Lung (tissue), 12 donors: ENCODE measurements around the gene PCDHGA1. TPM values are rescaled to one million over a fixed set of nuclear protein-coding genes. Genes with fewer than 3 reads are reported as not detected.
A peak's percentile ranks its signal among the peaks of the same experiment; 100 is the strongest.

Source experiments
- ATAC-seq: fragments of 200-7000 bp; cut with Tn5 transposase; one replicate; pipeline ENCODE4 v1.9.1; 2020; ENCODE audit warnings: moderate number of reproducible peaks; ENCODE audit not compliant: insufficient read depth, low FRiP score
- DNase-seq, 3 donors: peaks; one replicate each; pipeline ENCODE4 v3.0.0-alpha.2; 2013 to 2017
- H3K27ac ChIP-seq, 2 donors: one replicate each; pipeline ENCODE4 v1.5.1; 2013; ENCODE audit warnings: mild to moderate bottlenecking in 2 of 2, moderate library complexity in 2 of 2, control low read depth in 1 of 2, inconsistent platforms in 1 of 2, low read depth in 1 of 2, low read length in 1 of 2
- H3K27me3 ChIP-seq, 3 donors: one replicate each; pipeline ENCODE4 v1.5.1; 2013; ENCODE audit warnings: low read length in 2 of 3; ENCODE audit not compliant: control insufficient read depth in 3 of 3, insufficient read depth in 3 of 3
- H3K36me3 ChIP-seq, 4 donors: one replicate each; pipeline ENCODE4 v1.5.1; 2013; ENCODE audit warnings: low read length in 4 of 4, mild to moderate bottlenecking in 1 of 4, moderate library complexity in 1 of 4; ENCODE audit not compliant: control insufficient read depth in 4 of 4, insufficient read depth in 4 of 4
- H3K4me1 ChIP-seq, 5 donors: one replicate each; pipeline ENCODE4 v1.5.1; 2013; ENCODE audit warnings: low read length in 5 of 5, mild to moderate bottlenecking in 2 of 5, moderate library complexity in 1 of 5; ENCODE audit not compliant: control insufficient read depth in 5 of 5, insufficient read depth in 5 of 5
- H3K4me3 ChIP-seq: one replicate; pipeline ENCODE4 v1.5.1; 2013; ENCODE audit warnings: mild to moderate bottlenecking, control low read depth, moderate library complexity
- H3K9ac ChIP-seq, 2 donors: one replicate each; pipeline ENCODE4 v1.5.1; 2013; ENCODE audit warnings: low read length in 2 of 2, control low read depth in 1 of 2; ENCODE audit not compliant: insufficient read depth in 1 of 2
- H3K9me3 ChIP-seq, 4 donors: one replicate each; pipeline ENCODE4 v1.5.1; 2013; ENCODE audit warnings: low read length in 3 of 4, mild to moderate bottlenecking in 1 of 4, moderate library complexity in 1 of 4; ENCODE audit not compliant: control insufficient read depth in 4 of 4, insufficient read depth in 3 of 4
- WGBS, 2 donors: extraction: QIAGEN DNeasy Blood & Tissue Kit; methylation state at CpG; one replicate each; pipeline ENCODE4 v1.1.7; 2013; 5-methylcytosine and 5-hydroxymethylcytosine counted together
- polyA plus RNA-seq, 2 donors: library from polyadenylated mRNA; stranded (reverse); fragments of 200-250 nt; gene quantifications; one replicate each; pipeline ENCODE4 v1.2.1, GENCODE V29; 2013
- total RNA-seq, 2 donors: library from RNA; depleted of rRNA in 1 of 2; stranded (reverse); fragments of >200 nt in 1 of 2; gene quantifications; one replicate each; pipeline ENCODE4 v1.2.1, GENCODE V29; 2014 to 2021
- TF ChIP-seq, protein P1 (sequence below): IDR thresholded peaks from 2 replicates; pipeline ENCODE4 v1.5.1; 2012; ENCODE audit warnings: mild to moderate bottlenecking; ENCODE audit errors: control extremely low read depth, extremely low read depth
- donor health status: control.
- donor health status: control.
- donor health status: Bipolar disorder and iron deficiency.
- donor health status: healthy.
- donor health status: DM: yes; HTN: yes; CAD: no.

PCDHGA1 gene
- total and polyA plus RNA-seq, 4 donors: 0.15 to 0.71 (median 0.36) TPM

DNA sequence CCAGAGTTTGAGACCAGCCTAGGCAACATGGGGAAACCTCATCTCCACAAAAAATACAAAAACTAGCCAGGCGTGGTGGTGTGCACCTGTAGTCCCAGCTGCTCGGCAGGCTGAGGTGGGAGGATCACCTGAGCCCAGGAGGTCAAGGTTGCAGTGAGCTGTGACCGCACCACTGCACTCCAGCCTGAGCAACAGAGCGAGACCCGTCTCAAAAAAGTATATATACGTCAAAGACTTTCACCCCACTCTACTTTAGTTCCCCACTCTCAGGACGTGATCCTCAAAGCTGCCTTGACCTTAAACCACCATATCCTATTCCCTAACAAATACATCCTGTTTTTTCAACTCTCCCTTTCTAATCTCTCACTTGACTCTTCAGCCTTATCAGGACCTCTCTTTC, 199.6 kb downstream of the PCDHGA1 start:
- Histone ChIP-seq H3K4me3 (no peak overlapping the region), H3K9me3 (no peaks in the 10 kb centered on the region), H3K27ac (peak overlapping the region in 1 of 2 donors; percentile 78), H3K36me3 (peaks cover 0 to 31% (median 12%) of the 10 kb centered on the region in 4 donors), H3K27me3 (no peaks in the 10 kb centered on the region), H3K9ac (peak overlapping the region in 1 of 2 donors; percentile 13), H3K4me1 (peaks cover 0 to 64% (median 25%) of the 10 kb centered on the region in 5 donors)
- TF ChIP-seq, protein P1, sequence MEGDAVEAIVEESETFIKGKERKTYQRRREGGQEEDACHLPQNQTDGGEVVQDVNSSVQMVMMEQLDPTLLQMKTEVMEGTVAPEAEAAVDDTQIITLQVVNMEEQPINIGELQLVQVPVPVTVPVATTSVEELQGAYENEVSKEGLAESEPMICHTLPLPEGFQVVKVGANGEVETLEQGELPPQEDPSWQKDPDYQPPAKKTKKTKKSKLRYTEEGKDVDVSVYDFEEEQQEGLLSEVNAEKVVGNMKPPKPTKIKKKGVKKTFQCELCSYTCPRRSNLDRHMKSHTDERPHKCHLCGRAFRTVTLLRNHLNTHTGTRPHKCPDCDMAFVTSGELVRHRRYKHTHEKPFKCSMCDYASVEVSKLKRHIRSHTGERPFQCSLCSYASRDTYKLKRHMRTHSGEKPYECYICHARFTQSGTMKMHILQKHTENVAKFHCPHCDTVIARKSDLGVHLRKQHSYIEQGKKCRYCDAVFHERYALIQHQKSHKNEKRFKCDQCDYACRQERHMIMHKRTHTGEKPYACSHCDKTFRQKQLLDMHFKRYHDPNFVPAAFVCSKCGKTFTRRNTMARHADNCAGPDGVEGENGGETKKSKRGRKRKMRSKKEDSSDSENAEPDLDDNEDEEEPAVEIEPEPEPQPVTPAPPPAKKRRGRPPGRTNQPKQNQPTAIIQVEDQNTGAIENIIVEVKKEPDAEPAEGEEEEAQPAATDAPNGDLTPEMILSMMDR: no peak
- DNase-seq (no peak), ATAC-seq (no peak)
- WGBS, 2 donors: 85 to 88% methylated on average over 7 of the region's 7 CpGs

DNA sequence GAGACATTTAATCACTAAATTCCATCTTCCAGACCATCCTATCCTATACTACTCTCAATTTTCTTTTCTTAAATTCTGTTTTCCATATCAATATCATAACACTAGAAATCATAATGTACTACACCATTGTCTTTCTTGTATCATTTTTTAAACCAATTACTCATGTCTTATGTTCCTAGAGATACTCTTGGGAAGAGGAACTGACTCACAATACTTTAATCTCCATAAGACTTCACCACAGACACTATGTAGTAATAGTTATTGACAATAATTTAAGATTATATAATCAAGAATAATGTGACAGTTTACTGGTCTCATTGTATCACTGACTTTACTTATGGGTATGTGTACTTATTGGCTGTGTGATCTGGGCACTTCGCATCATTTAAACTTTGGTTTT, 202.4 kb downstream of the PCDHGA1 start:
- 97% methylated on average over 1 of the region's 1 CpG for WGBS, 2 donors
- Histone ChIP-seq H3K4me3 (no peak overlapping the region), H3K27me3 (no peaks in the 10 kb centered on the region), H3K36me3 (peaks cover 0 to 22% (median 6%) of the 10 kb centered on the region in 4 donors), H3K4me1 (peaks cover 0 to 36% (median 17%) of the 10 kb centered on the region in 5 donors), H3K27ac (no peak overlapping the region), H3K9ac (no peak overlapping the region), H3K9me3 (no peaks in the 10 kb centered on the region)
- no peak for ATAC-seq
- TF ChIP-seq, protein P1: no peak
- no peak for DNase-seq

DNA sequence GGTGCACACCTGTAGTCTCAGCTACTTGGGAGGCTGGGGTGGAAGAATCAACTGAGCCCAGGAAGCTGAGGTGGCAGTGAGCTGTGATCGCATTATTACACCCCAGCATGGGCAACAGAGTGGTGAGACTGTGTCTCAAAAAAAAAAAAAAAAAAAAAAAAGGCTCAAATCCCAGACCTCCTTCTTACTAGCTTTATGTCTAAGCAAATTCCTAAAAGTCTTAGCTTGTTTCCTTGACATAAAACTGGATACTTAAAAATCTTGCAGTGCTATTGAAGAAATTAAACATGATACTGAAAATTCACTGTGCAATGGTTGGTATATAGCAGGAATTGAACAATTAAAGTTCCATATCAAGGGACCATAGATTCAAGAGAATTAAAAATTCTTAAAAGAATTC, 203.6 kb downstream of the PCDHGA1 start:
- Histone ChIP-seq H3K4me1 (peaks cover 0 to 25% (median 13%) of the 10 kb centered on the region in 5 donors), H3K27ac (no peak overlapping the region), H3K4me3 (no peak overlapping the region), H3K9ac (no peak overlapping the region), H3K36me3 (peaks cover 0 to 15% (median 6%) of the 10 kb centered on the region in 4 donors), H3K9me3 (no peaks in the 10 kb centered on the region), H3K27me3 (no peaks in the 10 kb centered on the region)
- whole genome bisulfite sequencing, 2 donors: 97 to 100% methylated on average over 1 of the region's 1 CpG
- ATAC-seq (no peak), DNase-seq (no peak)
- TF ChIP-seq, protein P1: no peak
